H1 (cell line): ENCODE results near the gene MRTFB. TPM values are rescaled to one million over a fixed set of nuclear protein-coding genes. Genes with fewer than 3 reads are reported as not detected.

Source experiments
- CTCF ChIA-PET: fragments of 300-600 bp; sonication (Branson Sonifier 250); formaldehyde crosslinking; loops from one replicate; lab custom pipeline; 2021; ENCODE audit not compliant: partially characterized antibody; lab: Charles Lee
- POLR2A ChIA-PET: fragments of 300-600 bp; sonication (Branson Sonifier 250); formaldehyde crosslinking; loops from one replicate; lab custom pipeline; 2021; ENCODE audit warnings: inconsistent platforms; ENCODE audit not compliant: partially characterized antibody; lab: Charles Lee
- DNase-seq, 2 experiments: peaks; one replicate each; pipeline versions ENCODE4 v3.0.0 to v3.0.0-alpha.2; 2010 to 2022; ENCODE audit warnings: low spot score in 2 of 2, low read depth in 1 of 2, mixed read lengths in 1 of 2
- FAIRE-seq: peaks from 2 replicates; lab custom pipeline; 2011; peaks lifted over from hg19 to GRCh38; lab: Jason Lieb, UNC
- H2AFZ ChIP-seq: 2 replicates; pipeline ENCODE4 v1.8.1; 2012; ENCODE audit warnings: low read length, inconsistent platforms
- H2AK5ac ChIP-seq: 2 replicates; pipeline ENCODE4 v1.6.1; 2013; ENCODE audit warnings: low read depth, low read length
- H2BK120ac ChIP-seq: replicated peaks from 2 replicates; pipeline ENCODE3; 2013; ENCODE audit warnings: low read depth, low read length, inconsistent platforms
- H2BK12ac ChIP-seq: 2 replicates; pipeline ENCODE4 v1.6.1; 2013; ENCODE audit warnings: low read depth, low read length
- H2BK15ac ChIP-seq: 2 replicates; pipeline ENCODE4 v1.6.1; 2013; ENCODE audit warnings: low read length
- H2BK20ac ChIP-seq: 2 replicates; pipeline ENCODE4 v1.6.1; 2013; ENCODE audit warnings: low read length
- H2BK5ac ChIP-seq: 2 replicates; pipeline ENCODE4 v1.6.1; 2013; ENCODE audit warnings: low read depth, low read length
- H3K14ac ChIP-seq: 2 replicates; pipeline ENCODE4 v1.6.1; 2013; ENCODE audit warnings: inconsistent platforms; ENCODE audit not compliant: insufficient read length
- H3K18ac ChIP-seq: 2 replicates; pipeline ENCODE4 v1.6.1; 2013; ENCODE audit warnings: low read length; ENCODE audit errors: extremely low read depth
- H3K23ac ChIP-seq: 2 replicates; pipeline ENCODE4 v1.6.1; 2013; ENCODE audit warnings: inconsistent platforms; ENCODE audit not compliant: insufficient read length
- H3K23me2 ChIP-seq: 2 replicates; pipeline ENCODE4 v1.6.1; 2013; ENCODE audit warnings: low read depth, low read length
- H3K27ac ChIP-seq: 2 replicates; pipeline ENCODE4 v1.6.1; 2011; ENCODE audit warnings: low read depth, low read length, inconsistent platforms
- H3K27me3 ChIP-seq, 4 experiments: replicated peaks in 1 of 4; 1 replicate in 1 of 4; 2 replicates in 3 of 4; pipeline versions ENCODE4 v1.6.1 to v1.8.1; 2011 to 2013; ENCODE audit warnings: low read length in 3 of 4, mild to moderate bottlenecking in 3 of 4, inconsistent platforms in 2 of 4, mixed read lengths in 2 of 4, moderate library complexity in 1 of 4; ENCODE audit not compliant: control insufficient read depth in 3 of 4, insufficient read depth in 3 of 4; ENCODE audit errors: extremely low read depth in 1 of 4
- H3K36me3 ChIP-seq, 4 experiments: 2 replicates each; pipeline versions ENCODE4 v1.6.1 to v1.8.1; 2011 to 2013; ENCODE audit warnings: mild to moderate bottlenecking in 4 of 4, low read length in 3 of 4, moderate library complexity in 2 of 4, control low read depth in 1 of 4, inconsistent platforms in 1 of 4; ENCODE audit not compliant: insufficient read depth in 4 of 4, control insufficient read depth in 2 of 4
- H3K4ac ChIP-seq: replicated peaks from 2 replicates; pipeline ENCODE3; 2013; ENCODE audit warnings: low read length, low read depth, mixed read lengths, inconsistent platforms; ENCODE audit not compliant: insufficient read length
- H3K4me1 ChIP-seq, 4 experiments: replicated peaks in 1 of 4; 1 replicate in 1 of 4; 2 replicates in 3 of 4; pipeline versions ENCODE4 v1.6.1 to v1.8.1; 2011 to 2013; ENCODE audit warnings: low read length in 3 of 4, inconsistent platforms in 2 of 4, mixed read lengths in 1 of 4; ENCODE audit not compliant: insufficient read depth in 4 of 4, control insufficient read depth in 3 of 4
- H3K4me2 ChIP-seq, 2 experiments: 2 replicates each; pipeline versions ENCODE4 v1.6.1 to v1.8.1; 2011 to 2013; ENCODE audit warnings: low read depth in 2 of 2, low read length in 2 of 2, control low read depth in 1 of 2, inconsistent platforms in 1 of 2, mild to moderate bottlenecking in 1 of 2; ENCODE audit not compliant: insufficient read depth in 1 of 2
- H3K4me3 ChIP-seq, 4 experiments: fragments of 200-600, 300-600 bp in 1 of 4; sonication (generic), shearing (Covaris generic), sonication (Bioruptor Twin) in 1 of 4; 2 replicates each; pipeline versions ENCODE4 v1.5.1 to v1.8.1; 2011 to 2016; ENCODE audit warnings: low read length in 4 of 4, low read depth in 3 of 4, control low read depth in 2 of 4, inconsistent platforms in 2 of 4, mild to moderate bottlenecking in 2 of 4, mixed read lengths in 1 of 4, moderate library complexity in 1 of 4; ENCODE audit not compliant: insufficient read depth in 2 of 4; ENCODE audit errors: extremely low read depth in 1 of 4
- H3K56ac ChIP-seq: replicated peaks from 2 replicates; pipeline ENCODE3; 2013; ENCODE audit warnings: low read depth, mild to moderate bottlenecking, mixed read lengths, low read length, inconsistent platforms; ENCODE audit not compliant: insufficient read length
- H3K79me1 ChIP-seq: 2 replicates; pipeline ENCODE4 v1.6.1; 2013; ENCODE audit warnings: low read depth, low read length, control low read depth
- H3K79me2 ChIP-seq, 2 experiments: 2 replicates each; pipeline versions ENCODE4 v1.6.1 to v1.8.1; 2012 to 2013; ENCODE audit warnings: low read length in 2 of 2, mild to moderate bottlenecking in 2 of 2, inconsistent platforms in 1 of 2; ENCODE audit not compliant: insufficient read depth in 2 of 2, control insufficient read depth in 1 of 2
- H3K9ac ChIP-seq, 4 experiments: replicated peaks in 1 of 4; 1 replicate in 1 of 4; 2 replicates in 3 of 4; pipeline versions ENCODE4 v1.6.1 to v1.8.1; 2011 to 2013; ENCODE audit warnings: low read depth in 3 of 4, low read length in 3 of 4, control low read depth in 2 of 4, mild to moderate bottlenecking in 2 of 4, moderate library complexity in 2 of 4, inconsistent platforms in 1 of 4; ENCODE audit errors: extremely low read depth in 1 of 4
- H3K9me3 ChIP-seq, 2 experiments: 2 replicates each; pipeline versions ENCODE4 v1.6.1 to v1.8.1; 2012 to 2013; ENCODE audit warnings: mild to moderate bottlenecking in 2 of 2, moderate library complexity in 2 of 2, control low read depth in 1 of 2, inconsistent platforms in 1 of 2, low read depth in 1 of 2, low read length in 1 of 2, mixed read lengths in 1 of 2; ENCODE audit not compliant: insufficient read depth in 2 of 2
- H4K20me1 ChIP-seq, 2 experiments: replicated peaks in 1 of 2; 2 replicates each; pipeline versions ENCODE3 to v1.8.1; 2011 to 2013; ENCODE audit warnings: inconsistent platforms in 2 of 2, low read length in 2 of 2, mild to moderate bottlenecking in 1 of 2; ENCODE audit not compliant: insufficient read depth in 2 of 2, control insufficient read depth in 1 of 2
- H4K5ac ChIP-seq: 2 replicates; pipeline ENCODE4 v1.6.1; 2013; ENCODE audit warnings: low read length, low read depth, mixed read lengths, inconsistent platforms; ENCODE audit not compliant: insufficient read length
- H4K8ac ChIP-seq: 2 replicates; pipeline ENCODE4 v1.8.0; 2013; ENCODE audit warnings: mild to moderate bottlenecking, moderate library complexity, low read length, inconsistent platforms; ENCODE audit not compliant: insufficient read depth; ENCODE audit errors: extremely low read depth
- H4K91ac ChIP-seq: replicated peaks from 2 replicates; pipeline ENCODE3; 2013; ENCODE audit warnings: low read length, mixed read lengths, inconsistent platforms; ENCODE audit not compliant: insufficient read length
- SIN3A ChIP-seq, 2 experiments: IDR thresholded peaks in 1 of 2; conservative IDR thresholded peaks in 1 of 2; 2 replicates each; pipeline ENCODE4 v1.6.1; 2011 to 2012; ENCODE audit warnings: low read length in 2 of 2, improper control_type of control experiment in 1 of 2, low read depth in 1 of 2, mild to moderate bottlenecking in 1 of 2
- WGBS, 2 experiments: shearing (Covaris generic) in 1 of 2; methylation state at CpG; one replicate each; pipeline versions ENCODE4 v1.1.6 to v1.1.7; 2013 to 2015; ENCODE audit warnings: low lambda C conversion rate in 2 of 2, mixed read lengths in 2 of 2, inconsistent platforms in 1 of 2, low coverage in 1 of 2, missing lambda C conversion rate in 1 of 2; ENCODE audit not compliant: insufficient replicate concordance in 2 of 2, insufficient coverage in 1 of 2, insufficient read length in 1 of 2; ENCODE audit errors: extremely low coverage in 1 of 2, missing lambda C conversion rate in 1 of 2; 5-methylcytosine and 5-hydroxymethylcytosine counted together
- polyA plus RNA-seq, 7 experiments: library from polyadenylated mRNA; depleted of rRNA in 3 of 7; stranded (reverse) in 5 of 7; unstranded in 2 of 7; fragments of >200 nt in 5 of 7; fragments of 200-250 nt in 2 of 7; gene quantifications; 1 replicate in 5 of 7; 2 replicates in 1 of 7; 4 replicates in 1 of 7; pipeline versions ENCODE4 v1.2.1 to v1.2.3, GENCODE V29; 2011 to 2013; ENCODE audit warnings: missing spikeins in 2 of 7, mixed read lengths in 2 of 7
- total RNA-seq: library from RNA; stranded (reverse); fragmentation: NEBNext Ultra II Directional; extraction: Animal tissue kit (Norgen Biotek cat#: 25700); gene quantifications from 2 replicates; pipeline ENCODE4 v1.2.1, GENCODE V29; 2021
- TF ChIP-seq, protein P1 (sequence below): IDR thresholded peaks from 2 replicates; pipeline ENCODE4 v1.6.1; 2012; ENCODE audit warnings: low read length, inconsistent platforms

Gene MRTFB
- total and polyA plus RNA-seq, 2 of the 8 experiments (the other 6 are each of a cell fraction or from before 2014, with no cell fraction given) = 13.5 to 34.9 TPM

DNA sequence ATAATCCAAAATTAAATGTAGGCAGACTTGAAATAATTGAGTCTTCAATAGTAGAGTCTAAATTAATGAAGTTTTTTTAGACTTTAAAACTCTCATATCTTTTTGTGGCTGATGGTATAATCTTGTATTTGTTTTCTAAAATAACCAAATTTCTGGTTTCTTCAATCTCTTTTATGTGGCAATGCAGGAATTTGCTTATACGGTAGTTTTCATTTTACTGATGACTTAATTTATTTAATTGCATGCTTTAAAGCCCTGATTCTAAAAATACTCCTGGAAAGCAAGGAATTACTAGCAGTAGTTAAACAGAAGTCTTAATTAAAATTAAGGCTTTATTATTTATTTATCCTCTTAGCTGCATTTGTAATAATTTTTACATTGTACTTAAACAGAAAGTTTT is 15.4 kb downstream of the MRTFB start:
- H4K8ac ChIP-seq = no peak overlapping the region
- peaks cover 0 to 3% (median 1%) of the 10 kb centered on the region in 4 experiments; a peak in 3 of 8 replicates for H3K36me3 ChIP-seq

More for the DNA sequence above, 15.4 kb downstream of the MRTFB start:
- no peaks in the 10 kb centered on the region for H3K23me2 ChIP-seq
- no peak overlapping the region for H4K5ac ChIP-seq
- H3K4me1 ChIP-seq = no peaks in the 10 kb centered on the region
- no peak overlapping the region for H2AFZ ChIP-seq
- no peak overlapping the region for H2BK12ac ChIP-seq
- no peak overlapping the region for H4K91ac ChIP-seq
- H3K27me3 ChIP-seq = no peaks in the 10 kb centered on the region
- no peak overlapping the region for H2BK120ac ChIP-seq
- no peak overlapping the region for H2BK20ac ChIP-seq
- H3K9ac ChIP-seq = no peak overlapping the region
- WGBS, 2 experiments = 90% methylated on average over 1 of the region's 1 CpG; no CpG with 5 or more reads in 1 of the 2 experiments
- H2BK15ac ChIP-seq = no peak overlapping the region
- POLR2A ChIA-PET = interaction anchor here (1.4 kb wide), 1 partner anchor 12 kb away, joined by 3 read pairs; no protein-coding TSS in a partner anchor
- H3K56ac ChIP-seq = no peak overlapping the region
- H3K4ac ChIP-seq = no peak overlapping the region
- no peak overlapping the region for H2BK5ac ChIP-seq
- peaks cover 0 to 7% of the 10 kb centered on the region in 2 experiments for H4K20me1 ChIP-seq
- no peak overlapping the region for H2AK5ac ChIP-seq
- TF ChIP-seq SIN3A (conservative IDR thresholded peaks at IDR 0.05 in 1 of 2, IDR thresholded peaks at IDR 0.05 in 1 of 2; ENCODE audit: low read depth in 1 of 2, low read length in 2 of 2) = no peak
- TF ChIP-seq, protein P1, sequence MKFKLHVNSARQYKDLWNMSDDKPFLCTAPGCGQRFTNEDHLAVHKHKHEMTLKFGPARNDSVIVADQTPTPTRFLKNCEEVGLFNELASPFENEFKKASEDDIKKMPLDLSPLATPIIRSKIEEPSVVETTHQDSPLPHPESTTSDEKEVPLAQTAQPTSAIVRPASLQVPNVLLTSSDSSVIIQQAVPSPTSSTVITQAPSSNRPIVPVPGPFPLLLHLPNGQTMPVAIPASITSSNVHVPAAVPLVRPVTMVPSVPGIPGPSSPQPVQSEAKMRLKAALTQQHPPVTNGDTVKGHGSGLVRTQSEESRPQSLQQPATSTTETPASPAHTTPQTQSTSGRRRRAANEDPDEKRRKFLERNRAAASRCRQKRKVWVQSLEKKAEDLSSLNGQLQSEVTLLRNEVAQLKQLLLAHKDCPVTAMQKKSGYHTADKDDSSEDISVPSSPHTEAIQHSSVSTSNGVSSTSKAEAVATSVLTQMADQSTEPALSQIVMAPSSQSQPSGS = no peak
- no peak overlapping the region for H3K23ac ChIP-seq
- no peak overlapping the region for H3K4me3 ChIP-seq
- no peak overlapping the region for H3K14ac ChIP-seq
- FAIRE-seq = no peak
- no peak overlapping the region for H3K27ac ChIP-seq
- no peak for DNase-seq
- H3K79me1 ChIP-seq = peaks cover 12% of the 10 kb centered on the region
- H3K4me2 ChIP-seq = no peak overlapping the region
- CTCF ChIA-PET = interaction anchor here (1.3 kb wide), 1 partner anchor 117 kb away, joined by 3 read pairs; no protein-coding TSS in a partner anchor
- no peak overlapping the region for H3K18ac ChIP-seq
- H3K79me2 ChIP-seq = peaks cover 0 to 80% of the 10 kb centered on the region in 2 experiments; a peak in 2 of 4 replicates
- H3K9me3 ChIP-seq = no peaks in the 10 kb centered on the region
